ENCODE measurements around the gene FAM200A. TPM values are rescaled to one million over a fixed set of nuclear protein-coding genes. Genes with fewer than 3 reads are reported as not detected.

The FAM200A gene
- total and polyA plus RNA-seq, 2 of the 13 experiments (the other 11 are each of a cell fraction or from before 2014, with no cell fraction given) = 4.7 to 6.3 TPM

DNA sequence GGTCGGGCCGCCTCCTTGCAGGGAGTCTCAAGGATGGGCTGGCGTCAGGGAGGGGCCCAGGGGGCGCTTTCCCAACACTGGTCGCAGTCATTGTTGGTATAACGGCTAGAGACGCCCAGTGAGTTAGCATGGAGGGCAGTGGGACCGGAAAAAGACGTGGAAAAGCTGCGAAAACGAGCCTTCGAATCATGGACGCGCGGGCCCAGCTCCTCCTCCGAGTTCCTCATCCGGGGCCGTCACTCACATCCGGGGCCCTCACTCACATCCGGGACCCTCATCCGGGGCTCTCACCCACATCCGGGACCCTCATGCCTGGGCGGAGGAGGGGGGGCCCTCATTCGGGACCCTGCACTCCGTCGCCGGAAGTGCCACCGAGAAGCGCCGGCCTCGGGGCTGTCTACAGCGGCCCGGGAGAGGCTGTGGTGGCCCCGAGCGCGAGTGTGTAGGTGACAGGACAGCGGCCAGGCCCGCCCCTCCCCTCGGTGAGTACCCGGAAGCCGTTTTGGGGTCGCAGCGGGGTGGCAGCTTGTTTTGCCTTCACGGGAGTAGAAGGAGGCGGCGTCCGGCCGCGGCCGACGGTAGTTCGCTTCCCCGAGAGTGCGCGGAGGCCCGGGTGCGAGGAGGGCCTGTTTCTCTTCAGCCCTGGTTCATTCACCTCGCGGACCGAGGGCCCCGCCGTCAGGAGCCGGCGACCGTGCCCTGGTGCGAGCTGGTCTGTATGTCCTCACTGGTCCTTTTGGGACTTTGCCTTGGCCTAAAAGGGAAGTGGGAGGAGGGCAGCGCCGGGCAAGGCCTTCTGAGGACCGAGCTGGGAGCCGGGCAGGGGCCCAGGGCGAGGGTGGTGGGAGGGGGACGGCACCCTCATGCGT is 6.6 kb upstream of the FAM200A start, which contains the start of gene ZNF655 (continued):
- TF ChIP-seq NCOA2 (CRISPR knock-in tag; IDR thresholded peaks at IDR 0.05) (0 out of 2 replicates have a peak, but pooled peaks have one; percentile 31), HNF4A (CRISPR knock-in tag; IDR thresholded peaks at IDR 0.05) (peak; percentile 2; the same call in 1 of the 2 replicates), CEBPZ (IDR thresholded peaks at IDR 0.05; ENCODE audit: low read length) (no peak), ZNF891 (CRISPR knock-in tag; IDR thresholded peaks at IDR 0.05) (peak; percentile 64; the same call in 1 of the 2 replicates), ZNF709 (CRISPR knock-in tag; IDR thresholded peaks at IDR 0.05) (peak; percentile 45; the same call in 1 of the 2 replicates), MEF2D (CRISPR knock-in tag; IDR thresholded peaks at IDR 0.05) (peak; percentile 69; the same call in 1 of the 2 replicates), CHD4 (IDR thresholded peaks at IDR 0.05; ENCODE audit: borderline replicate concordance, low read length) (no peak), HOMEZ (CRISPR knock-in tag; IDR thresholded peaks at IDR 0.05; ENCODE audit: low read depth) (peak; percentile 26), ZNF672 (CRISPR knock-in tag; IDR thresholded peaks at IDR 0.05) (no peak), ZNF496 (CRISPR knock-in tag; IDR thresholded peaks at IDR 0.05; ENCODE audit: insufficient replicate concordance) (no peak), ZNF350 (CRISPR knock-in tag; IDR thresholded peaks at IDR 0.05; ENCODE audit: borderline replicate concordance, low read depth) (no peak; the same call in 1 of the 2 replicates), PTBP1 (IDR thresholded peaks at IDR 0.05; ENCODE audit: low read depth, low read length, poor library complexity, severe bottlenecking) (no peak), ELF4 (CRISPR knock-in tag; IDR thresholded peaks at IDR 0.05; ENCODE audit: borderline replicate concordance) (peak; percentile 93; the same call in 1 of the 2 replicates), POGZ (CRISPR knock-in tag; IDR thresholded peaks at IDR 0.05) (peak; percentile 51), TRAFD1 (CRISPR knock-in tag; IDR thresholded peaks at IDR 0.05; ENCODE audit: borderline replicate concordance) (no peak), HOXD1 (CRISPR knock-in tag; IDR thresholded peaks at IDR 0.05) (no peak), U2AF2 (IDR thresholded peaks at IDR 0.05; ENCODE audit: low read depth, low read length) (no peak)
- TF ChIP-seq, protein P1, sequence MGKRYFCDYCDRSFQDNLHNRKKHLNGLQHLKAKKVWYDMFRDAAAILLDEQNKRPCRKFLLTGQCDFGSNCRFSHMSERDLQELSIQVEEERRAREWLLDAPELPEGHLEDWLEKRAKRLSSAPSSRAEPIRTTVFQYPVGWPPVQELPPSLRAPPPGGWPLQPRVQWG (CRISPR knock-in tag; IDR thresholded peaks at IDR 0.05; ENCODE audit: borderline replicate concordance, low read depth) = no peak
- TF ChIP-seq, protein P2, sequence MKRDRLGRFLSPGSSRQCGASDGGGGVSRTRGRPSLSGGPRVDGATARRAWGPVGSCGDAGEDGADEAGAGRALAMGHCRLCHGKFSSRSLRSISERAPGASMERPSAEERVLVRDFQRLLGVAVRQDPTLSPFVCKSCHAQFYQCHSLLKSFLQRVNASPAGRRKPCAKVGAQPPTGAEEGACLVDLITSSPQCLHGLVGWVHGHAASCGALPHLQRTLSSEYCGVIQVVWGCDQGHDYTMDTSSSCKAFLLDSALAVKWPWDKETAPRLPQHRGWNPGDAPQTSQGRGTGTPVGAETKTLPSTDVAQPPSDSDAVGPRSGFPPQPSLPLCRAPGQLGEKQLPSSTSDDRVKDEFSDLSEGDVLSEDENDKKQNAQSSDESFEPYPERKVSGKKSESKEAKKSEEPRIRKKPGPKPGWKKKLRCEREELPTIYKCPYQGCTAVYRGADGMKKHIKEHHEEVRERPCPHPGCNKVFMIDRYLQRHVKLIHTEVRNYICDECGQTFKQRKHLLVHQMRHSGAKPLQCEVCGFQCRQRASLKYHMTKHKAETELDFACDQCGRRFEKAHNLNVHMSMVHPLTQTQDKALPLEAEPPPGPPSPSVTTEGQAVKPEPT (CRISPR knock-in tag; IDR thresholded peaks at IDR 0.05; ENCODE audit: low read depth) = no peak

Data from HepG2 (cell line).